ENCODE data around the gene RASGRF1.
"Not testable (repeated sequence)": the region's sequence is repeated elsewhere in the genome, so short reads cannot be mapped to it uniquely, and the experiment has no call there.

Gene RASGRF1

DNA sequence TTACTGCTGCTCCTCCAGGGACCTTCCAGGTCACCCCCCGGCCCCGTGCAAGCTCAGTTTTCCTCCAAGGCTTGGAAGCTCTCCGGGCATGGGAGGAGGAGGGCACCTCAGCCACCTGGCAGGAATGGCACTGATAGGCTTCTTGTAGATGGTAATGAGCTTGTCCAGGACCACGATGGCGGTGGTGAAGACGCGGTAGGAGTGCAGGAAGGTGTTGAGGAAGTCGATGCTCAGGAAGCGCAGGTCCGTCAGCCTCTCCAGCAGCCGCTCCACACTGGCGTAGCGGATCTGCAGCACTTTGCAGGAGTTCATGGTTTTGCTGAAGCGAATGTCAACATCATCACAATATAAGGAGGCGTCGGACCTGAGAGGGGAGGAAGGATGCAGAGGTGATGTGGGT lies 84.5 kb downstream of the RASGRF1 start:
- DNase-seq (ENCODE audit: low read depth in 2 of 2), result no peak

- DNase-seq (ENCODE audit: low read depth in 2 of 2), result no peak
Measured at GRCh38 chr15:79004336-79004735, 86.2 kb downstream of the RASGRF1 start.

DNA sequence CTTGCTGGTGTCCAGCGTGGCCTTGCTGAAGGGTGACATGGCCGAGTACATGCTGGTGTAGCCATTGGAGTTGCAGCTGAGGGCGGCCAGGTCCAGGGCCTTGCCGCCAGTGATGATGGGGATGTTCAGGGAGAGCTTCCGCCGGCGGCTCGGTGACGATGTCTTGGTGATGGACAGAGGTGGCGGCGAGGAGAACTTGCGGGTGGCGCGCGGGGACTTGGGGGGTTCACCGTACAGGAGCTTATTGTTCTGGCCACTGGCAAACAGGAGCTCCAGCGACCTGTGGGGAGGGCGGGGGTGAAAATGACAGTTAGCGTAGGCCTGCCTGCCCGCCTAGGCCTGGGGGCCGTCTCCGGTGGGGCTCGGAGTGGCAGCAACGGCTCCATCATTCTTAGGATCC lies 86.7 kb downstream of the RASGRF1 start:
- DNase-seq (ENCODE audit: low read depth in 2 of 2), result no peak

DNA sequence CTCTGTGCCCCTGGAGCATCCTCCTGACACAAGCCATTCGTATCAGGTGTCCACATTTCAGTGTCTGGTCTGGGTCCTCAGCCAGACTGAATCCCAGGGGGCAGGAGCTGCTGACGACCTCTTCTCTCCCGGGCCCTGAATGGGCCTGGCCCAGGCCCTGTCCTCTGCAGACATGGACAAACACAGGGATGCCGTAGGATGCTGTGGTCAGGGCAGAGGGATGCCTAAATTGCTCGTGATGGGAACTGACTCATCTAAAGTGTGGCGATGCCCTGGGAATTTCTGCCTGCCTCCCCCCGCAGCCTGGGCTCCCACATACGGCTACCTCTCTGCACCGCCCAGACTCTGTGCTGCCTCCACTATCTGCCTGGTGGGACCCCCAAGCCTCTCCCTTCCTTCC lies 87.3 kb downstream of the RASGRF1 start:
- no peak for DNase-seq (ENCODE audit: low read depth in 2 of 2)

- DNase-seq (ENCODE audit: low read depth in 2 of 2), result no peak
Measured at GRCh38 chr15:79002581-79002980, 88.0 kb downstream of the RASGRF1 start.

DNA sequence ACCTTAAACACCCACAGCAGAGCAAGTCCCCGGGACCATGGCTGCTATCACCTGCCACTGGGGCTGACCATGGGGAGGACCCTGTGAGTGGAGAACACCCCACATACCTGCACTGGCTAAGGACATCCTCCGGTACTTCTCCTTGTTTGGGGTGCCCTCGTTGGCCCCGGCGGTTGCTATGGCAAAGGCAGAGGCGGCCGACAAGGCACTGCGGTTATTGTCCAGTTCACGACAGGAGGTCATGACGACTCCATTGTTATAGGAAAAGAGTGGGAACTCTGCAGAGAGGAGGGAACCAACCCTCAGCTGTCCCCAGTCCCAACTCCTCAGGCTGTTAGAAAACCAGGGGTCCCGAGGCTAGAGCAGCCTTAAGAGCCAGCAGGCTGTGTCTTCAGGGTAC lies 90.9 kb downstream of the RASGRF1 start:
- DNase-seq (ENCODE audit: low read depth in 2 of 2), result no peak

DNA sequence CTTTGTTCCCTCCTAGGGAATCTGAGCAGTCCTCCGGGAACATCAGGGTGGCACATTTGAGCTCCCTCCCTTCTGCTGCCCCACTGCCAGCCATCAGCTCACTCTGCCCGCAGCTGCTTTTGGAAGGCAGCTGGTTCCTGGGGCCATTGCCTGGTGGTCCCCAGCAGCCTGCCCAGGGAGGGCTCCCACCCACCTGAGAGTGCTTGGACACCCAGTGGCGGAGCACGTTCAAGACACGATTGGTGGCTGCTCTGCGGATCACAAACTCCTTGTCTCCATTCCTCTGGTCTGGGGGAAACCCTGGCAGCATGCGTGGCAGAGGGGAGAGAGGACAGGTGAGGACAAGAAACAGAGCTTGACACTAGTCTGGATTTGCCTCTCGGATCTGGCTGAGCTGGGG lies 92.1 kb downstream of the RASGRF1 start:
- DNase-seq (ENCODE audit: low read depth in 2 of 2), result no peak

- no peak for DNase-seq (ENCODE audit: low read depth in 2 of 2)
Measured at GRCh38 chr15:78997981-78998499, 92.5 kb downstream of the RASGRF1 start.

DNA sequence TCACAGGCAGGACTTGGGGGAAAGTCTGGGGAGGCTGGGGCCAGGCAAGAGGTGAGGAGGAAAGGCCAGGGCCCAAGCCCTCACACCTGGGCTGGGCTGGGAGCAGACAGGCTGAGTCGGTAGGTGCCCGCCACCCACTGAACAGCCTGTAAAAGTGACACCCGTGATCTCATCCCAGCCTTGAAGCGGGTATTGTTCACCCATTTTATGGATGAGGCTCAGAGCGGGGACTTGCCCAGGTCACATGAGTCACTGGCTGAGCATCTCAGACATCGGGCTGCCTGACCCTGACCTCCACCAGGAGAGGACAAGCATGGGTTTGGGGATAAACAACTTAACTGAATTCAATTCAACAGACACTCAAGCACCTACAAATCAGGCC lies 93.7 kb downstream of the RASGRF1 start:
- no peak for DNase-seq (ENCODE audit: low read depth in 2 of 2)

- DNase-seq (ENCODE audit: low read depth in 2 of 2), result no peak
Measured at GRCh38 chr15:78995921-78996893, 94.4 kb downstream of the RASGRF1 start.

- not testable (repeated sequence) for DNase-seq (ENCODE audit: low read depth in 2 of 2)
Measured at GRCh38 chr15:78995161-78995560, 95.4 kb downstream of the RASGRF1 start.

DNA sequence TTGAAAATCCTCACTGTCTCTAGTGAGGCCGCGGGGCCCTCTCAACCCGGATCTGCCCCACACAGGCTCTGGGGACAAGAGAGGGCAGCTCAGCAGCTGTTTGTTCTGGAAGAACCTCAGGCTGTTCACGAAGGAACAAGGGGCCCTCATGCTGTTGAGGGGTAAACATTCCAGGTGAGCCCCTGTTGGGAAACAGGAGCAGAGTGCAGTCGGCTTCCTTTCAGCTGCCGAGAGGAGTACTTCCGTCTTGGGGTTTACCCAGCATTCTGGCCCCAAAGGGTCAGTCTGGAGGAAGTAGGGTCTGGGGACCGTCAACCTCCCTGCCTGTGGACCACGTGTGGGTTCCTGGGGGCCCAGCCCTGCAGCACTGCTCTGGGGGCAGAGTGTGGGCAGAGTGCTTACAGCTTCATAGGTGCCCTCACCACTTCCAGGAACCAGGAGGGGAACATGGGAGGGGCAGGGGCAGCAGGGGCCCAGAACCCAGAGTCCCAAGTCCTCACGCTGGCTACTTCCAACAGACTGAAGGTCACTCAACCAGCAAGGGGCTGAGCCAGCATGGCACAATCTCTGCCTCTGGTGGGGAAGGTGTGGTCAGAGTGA lies 96.5 kb downstream of the RASGRF1 start:
- no peak for DNase-seq (ENCODE audit: low read depth in 2 of 2)

DNA sequence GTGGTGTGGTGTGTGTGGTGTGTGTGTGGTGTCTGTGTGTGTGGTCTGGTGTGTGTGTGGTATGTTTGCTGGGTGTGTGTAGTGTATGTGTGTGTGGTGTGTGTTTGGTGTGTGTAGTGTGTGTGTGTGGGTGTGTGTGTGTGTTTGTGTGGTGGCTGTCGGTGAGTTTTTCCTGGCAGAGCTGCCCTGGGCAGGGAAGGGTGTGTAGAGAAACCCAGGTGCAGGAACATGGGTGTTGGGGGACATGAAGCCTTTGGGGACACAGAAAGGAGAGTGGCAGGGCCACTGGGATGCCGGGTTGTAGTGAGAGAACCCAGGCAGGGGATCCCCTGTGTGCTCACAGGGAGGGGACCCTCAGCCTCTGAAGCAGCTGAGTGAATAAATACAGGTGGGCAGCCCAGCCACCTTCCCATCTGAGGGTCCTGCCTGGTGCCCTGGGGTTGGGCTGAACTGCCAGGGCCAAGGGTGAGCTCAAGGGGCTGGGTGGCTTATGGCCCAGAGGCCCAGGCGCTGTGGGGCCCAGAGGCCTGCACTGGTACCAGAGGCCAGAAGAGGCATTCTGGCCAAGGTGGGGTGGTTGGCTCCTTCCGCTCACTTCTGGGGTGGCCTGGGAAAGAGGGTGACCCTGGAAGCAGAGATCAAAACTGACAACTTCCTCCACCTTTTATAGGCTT lies 97.2 kb downstream of the RASGRF1 start:
- no peak for DNase-seq (ENCODE audit: low read depth in 2 of 2)

DNA sequence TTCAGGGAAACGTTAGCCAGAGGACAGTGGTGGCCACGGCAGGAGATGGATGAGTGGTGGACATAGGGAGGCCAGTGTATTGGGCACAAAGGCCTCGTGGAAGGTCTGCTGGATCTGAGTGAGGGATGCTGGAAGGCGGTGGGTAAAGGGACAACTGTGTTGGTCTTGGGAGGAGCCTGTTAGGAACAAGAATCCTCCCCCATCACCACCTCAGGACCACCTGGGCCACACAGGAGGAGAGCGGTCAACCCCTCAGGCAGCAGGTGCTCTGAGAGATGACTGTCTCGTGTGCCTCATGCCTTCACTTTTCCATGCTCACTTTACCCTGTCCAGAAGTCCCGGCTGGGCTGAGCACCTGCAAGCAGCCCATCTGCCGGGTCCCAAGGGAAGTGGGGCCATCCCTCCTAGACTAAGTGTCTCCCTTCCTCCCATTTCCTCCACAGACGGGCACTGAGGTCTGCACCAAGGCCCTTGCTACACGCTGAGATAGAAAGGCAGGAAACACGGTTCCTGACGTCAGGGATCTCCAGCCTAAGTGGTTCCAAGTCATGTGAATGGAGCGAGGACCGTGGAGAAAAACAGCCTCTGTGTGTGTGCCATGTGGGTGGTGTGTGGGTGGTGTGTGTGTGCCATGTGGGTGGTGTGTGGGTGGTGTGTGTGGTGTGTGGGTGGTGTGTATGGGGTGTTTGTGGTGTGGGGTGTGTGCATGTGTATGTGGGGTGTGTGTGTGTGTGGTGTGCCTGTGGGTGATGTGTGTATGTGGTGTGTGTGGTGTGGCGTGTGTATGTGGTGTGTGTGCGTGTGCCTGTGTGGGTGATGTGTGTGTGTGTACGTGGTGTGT lies 97.9 kb downstream of the RASGRF1 start:
- no peak for DNase-seq (ENCODE audit: low read depth in 2 of 2)

DNA sequence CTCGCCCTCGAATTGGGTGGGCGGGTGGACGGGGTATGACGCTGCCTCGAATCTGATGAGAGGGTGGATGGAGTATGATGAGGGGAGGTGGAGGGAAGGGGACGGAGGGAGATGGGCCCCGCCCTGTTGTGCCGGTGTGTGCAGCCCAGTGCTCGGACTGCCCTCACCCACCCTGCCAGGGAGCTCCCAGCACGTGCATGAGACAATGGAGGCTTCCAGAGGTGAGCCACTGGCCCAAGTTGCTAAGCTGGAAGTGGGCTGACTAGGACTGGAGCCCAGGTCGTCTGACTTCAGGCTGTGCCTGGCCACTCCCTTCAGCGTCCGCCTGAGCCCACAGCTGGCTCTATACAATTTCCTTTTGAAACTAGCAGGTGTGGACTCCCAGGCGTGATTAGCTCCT lies 98.7 kb downstream of the RASGRF1 start:
- DNase-seq (ENCODE audit: low read depth in 2 of 2), result no peak

DNA sequence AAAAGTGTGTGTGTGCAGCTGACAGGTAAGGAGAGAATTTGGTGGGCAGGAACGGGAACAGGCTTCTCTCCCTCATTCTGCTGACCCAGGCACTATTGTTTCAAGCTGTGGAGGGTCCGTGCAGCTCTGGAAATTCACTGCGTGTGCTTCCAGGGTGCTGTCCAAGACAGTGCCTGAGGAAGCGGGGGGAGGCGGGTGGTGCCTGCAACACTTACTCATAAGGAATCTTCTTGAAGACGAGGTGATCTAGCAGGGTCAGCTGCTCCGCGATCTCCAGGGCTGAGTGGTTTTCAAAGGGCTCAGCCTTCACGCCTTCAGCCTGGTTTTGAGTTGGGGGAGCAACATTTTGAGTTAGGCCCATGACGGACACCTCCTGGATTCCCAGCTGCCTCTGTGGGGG lies 99.1 kb downstream of the RASGRF1 start:
- no peak for DNase-seq (ENCODE audit: low read depth in 2 of 2)

GRCh38 chr15:78990278-78990677 lies 100.3 kb downstream of the RASGRF1 start:
- DNase-seq (ENCODE audit: low read depth in 2 of 2), result no peak

- DNase-seq (ENCODE audit: low read depth in 2 of 2), result no peak
Measured at GRCh38 chr15:78989701-78990240, 100.8 kb downstream of the RASGRF1 start.

DNA sequence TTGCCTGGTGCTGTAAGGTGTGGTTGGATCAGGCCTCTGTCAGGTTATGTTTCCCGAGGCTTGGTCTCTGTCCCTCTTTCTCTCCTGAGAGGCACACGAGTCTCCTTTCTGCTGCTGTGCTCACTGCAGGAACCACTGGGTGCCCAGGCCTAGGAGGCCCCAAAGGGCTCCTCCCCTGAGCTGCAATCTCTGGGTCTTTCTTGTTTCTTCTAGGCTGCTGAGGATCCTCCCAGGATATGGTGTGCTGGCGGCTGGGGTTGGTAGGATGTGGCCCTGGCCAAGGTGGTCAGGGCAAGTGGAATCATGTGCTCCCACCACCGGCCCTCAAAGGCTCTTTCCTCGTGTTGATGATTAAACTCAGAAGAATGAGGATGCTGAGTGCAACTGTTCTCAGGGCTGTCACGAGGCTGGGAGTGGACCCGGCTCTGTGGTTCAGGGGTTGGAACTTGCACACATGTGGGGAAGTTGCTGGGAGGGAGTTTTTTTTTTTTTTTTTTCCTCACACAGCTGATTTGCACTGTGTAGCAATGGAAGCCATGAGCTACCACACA lies 102.1 kb downstream of the RASGRF1 start:
- no peak for DNase-seq (ENCODE audit: low read depth in 2 of 2)

DNA sequence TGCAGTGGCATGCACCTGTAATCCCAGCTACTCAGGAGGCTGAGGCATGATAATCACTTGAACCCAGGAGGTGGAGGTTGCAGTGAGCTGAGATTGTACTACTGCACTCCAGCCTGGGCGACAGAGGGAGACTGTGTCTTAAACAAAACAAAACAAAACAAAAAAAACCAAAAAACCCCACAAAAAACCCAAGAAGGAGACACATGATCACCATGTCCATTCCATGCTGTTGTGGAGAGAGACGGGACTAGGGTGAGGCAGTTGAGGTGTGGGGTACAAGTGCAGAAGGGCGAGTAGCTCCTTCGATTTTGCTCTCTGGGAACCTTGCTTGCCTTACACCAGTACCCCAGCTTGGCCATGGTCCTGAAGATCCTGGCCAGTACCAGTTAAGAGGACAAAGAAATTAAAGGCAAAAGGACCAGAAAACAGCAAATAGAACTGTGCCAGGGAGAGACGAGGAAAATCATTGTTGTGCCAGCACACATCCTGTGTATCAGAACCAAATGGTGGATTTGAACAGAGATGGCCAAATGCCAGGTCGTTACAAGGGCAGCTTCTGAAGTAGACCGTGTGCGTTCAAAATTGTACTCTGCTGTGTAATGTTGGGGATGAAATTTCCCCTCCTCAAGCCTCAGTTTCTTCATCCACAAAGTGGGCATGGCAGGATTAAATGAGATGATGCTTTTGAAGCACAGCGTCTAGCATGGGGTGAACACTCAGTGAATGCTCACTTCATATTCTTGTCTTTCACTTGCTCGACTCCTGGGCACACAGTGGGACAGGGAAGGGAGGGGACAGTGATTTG lies 102.8 kb downstream of the RASGRF1 start:
- no peak for DNase-seq (ENCODE audit: low read depth in 2 of 2)

All from activated CD8-positive, alpha-beta memory T cell treated with anti-CD3 and anti-CD28 coated beads for 4 hours (primary cell).